ENCODE results near the gene SOX21.
"Not testable (repeated sequence)": the region's sequence is repeated elsewhere in the genome, so short reads cannot be mapped to it uniquely, and the experiment has no call there.

- not testable (repeated sequence) for TF ChIP-seq EZH2 (IDR thresholded peaks at IDR 0.05); EZH2phosphoT487 (IDR thresholded peaks at IDR 0.05; ENCODE audit: borderline replicate concordance); CTCF (IDR thresholded peaks at IDR 0.05 in 2 of 3, conservative IDR thresholded peaks at IDR 0.05 in 1 of 3; ENCODE audit: borderline replicate concordance in 1 of 3, insufficient read depth in 1 of 3, low read depth in 2 of 3, low read length in 2 of 3); SP1 (IDR thresholded peaks at IDR 0.05; ENCODE audit: low read depth); EGR1 (IDR thresholded peaks at IDR 0.05; ENCODE audit: low read depth); ZFX (IDR thresholded peaks at IDR 0.05); CEBPB (IDR thresholded peaks at IDR 0.05; ENCODE audit: low read depth); JUND (IDR thresholded peaks at IDR 0.05); CBX3 (IDR thresholded peaks at IDR 0.05; ENCODE audit: low read depth); POLR2AphosphoS5 (IDR thresholded peaks at IDR 0.05; ENCODE audit: low read depth, low read length); YY1 (IDR thresholded peaks at IDR 0.05; ENCODE audit: extremely low read depth, insufficient replicate concordance, low read depth, low read length); ELF1 (IDR thresholded peaks at IDR 0.05; ENCODE audit: borderline replicate concordance, low read depth)
- TF ChIP-seq, protein P1, sequence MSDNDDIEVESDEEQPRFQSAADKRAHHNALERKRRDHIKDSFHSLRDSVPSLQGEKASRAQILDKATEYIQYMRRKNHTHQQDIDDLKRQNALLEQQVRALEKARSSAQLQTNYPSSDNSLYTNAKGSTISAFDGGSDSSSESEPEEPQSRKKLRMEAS (IDR thresholded peaks at IDR 0.05): not testable (repeated sequence)
These were observed 6.4 kb upstream of the SOX21 start for GRCh38 chr13:94718697-94719096.

All from HCT116 (cell line).